Activated CD4-positive, alpha-beta T cell treated with anti-CD3 and anti-CD28 coated beads for 36 hours (primary cell): ENCODE data around the gene OSER1. TPM values are rescaled to one million over a fixed set of nuclear protein-coding genes. Genes with fewer than 3 reads are reported as not detected.
A peak's percentile ranks its signal among the peaks of the same experiment; 100 is the strongest.

Experiments used
- ATAC-seq: fragments of 200-7000 bp; cut with Tn5 transposase; one replicate; pipeline ENCODE4 v1.10.0; 2021; ENCODE audit warnings: mild to moderate bottlenecking, moderate library complexity
- CTCF ChIA-PET: fragments of 350-600 bp; sonication (Branson Sonifier 250); formaldehyde crosslinking; loops from one replicate; lab custom pipeline; 2021; ENCODE audit warnings: antibody characterized with exemption; lab: Charles Lee
- POLR2A ChIA-PET: fragments of 350-600 bp; sonication (Branson Sonifier 250); formaldehyde crosslinking; loops from one replicate; lab custom pipeline; 2021; ENCODE audit warnings: antibody characterized with exemption, inconsistent platforms; lab: Charles Lee
- DNase-seq: peaks from one replicate; pipeline ENCODE4 v3.0.0-alpha.2; 2020
- H3K27ac Mint-ChIP-seq: one replicate; pipeline ENCODE4 v1.8.0; 2021; ENCODE audit warnings: mixed read lengths
- H3K27me3 Mint-ChIP-seq: one replicate; pipeline ENCODE4 v1.8.0; 2021; ENCODE audit warnings: mixed read lengths
- H3K36me3 Mint-ChIP-seq: one replicate; pipeline ENCODE4 v1.8.0; 2021; ENCODE audit warnings: low read depth, mixed read lengths
- H3K4me1 Mint-ChIP-seq: one replicate; pipeline ENCODE4 v1.8.0; 2021; ENCODE audit warnings: mixed read lengths
- H3K4me3 Mint-ChIP-seq: one replicate; pipeline ENCODE4 v1.8.0; 2021; ENCODE audit warnings: mild to moderate bottlenecking, moderate library complexity, mixed read lengths
- H3K9me3 Mint-ChIP-seq: one replicate; pipeline ENCODE4 v1.8.0; 2021; ENCODE audit warnings: low read depth, mixed read lengths
- intact Hi-C, 2 experiments: fragments of 100-400 bp; cut with DNase I in 1 of 2; cut with micrococcal nuclease in 1 of 2; formaldehyde crosslinking; loops; one replicate each; pipeline versions ENCODE4 v1.14.2 to v1.15.1; 2022 to 2024; cut with DNase I, micrococcal nuclease
- total RNA-seq, 2 experiments: library from RNA; stranded (reverse); gene quantifications; one replicate each; pipeline ENCODE4 v1.2.3, GENCODE V29; 2021

Gene OSER1
- total RNA-seq, 2 experiments from 2014 or later, result 19.9 to 22.5 TPM

GRCh38 chr20:44160133-44160532, 50.4 kb downstream of the OSER1 start:
- H3K9me3 Mint-ChIP-seq, result peaks cover 2% of the 10 kb centered on the region
- ChIA-PET CTCF (interaction anchor here (0.6 to 3.5 kb wide), 2 partner anchors 15 to 30 kb away, joined by 3 to 11 read pairs; no protein-coding TSS in a partner anchor), POLR2A (no interaction called here)
- no peaks in the 10 kb centered on the region for H3K36me3 Mint-ChIP-seq
- peaks cover 35% of the 10 kb centered on the region for H3K27me3 Mint-ChIP-seq
- H3K4me3 Mint-ChIP-seq, result no peak overlapping the region
- ATAC-seq (no peak), DNase-seq (no peak)
- H3K27ac Mint-ChIP-seq, result no peak overlapping the region
- H3K4me1 Mint-ChIP-seq, result no peaks in the 10 kb centered on the region
- intact Hi-C loops, result no loop called here

DNA sequence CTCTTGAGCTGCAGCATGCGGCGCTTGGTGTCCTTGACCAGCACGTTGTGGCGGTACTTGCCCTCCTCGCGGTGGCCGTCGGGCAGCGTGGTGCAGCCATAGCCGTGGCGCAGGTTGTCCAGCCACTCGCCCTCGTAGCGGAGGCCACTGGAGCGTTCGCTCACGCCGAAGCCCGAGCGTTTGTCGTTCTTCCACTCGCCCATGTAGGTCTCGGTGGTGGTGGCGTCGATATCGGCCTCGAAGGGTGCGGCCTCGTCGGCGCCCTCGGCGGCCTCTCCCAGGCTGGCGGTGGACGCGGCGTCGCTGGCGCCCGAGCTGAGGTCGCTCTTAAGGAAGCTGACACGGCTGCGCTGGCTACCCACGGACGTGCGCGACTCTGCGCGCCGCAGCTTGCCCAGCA, 50.9 kb downstream of the OSER1 start:
- peaks cover 2% of the 10 kb centered on the region for H3K9me3 Mint-ChIP-seq
- ChIA-PET POLR2A (no interaction called here), CTCF (no interaction called here)
- peaks cover 35% of the 10 kb centered on the region for H3K27me3 Mint-ChIP-seq
- intact Hi-C loops, result no loop called here
- no peak overlapping the region for H3K4me3 Mint-ChIP-seq
- H3K4me1 Mint-ChIP-seq, result no peaks in the 10 kb centered on the region
- ATAC-seq, result no peak
- no peaks in the 10 kb centered on the region for H3K36me3 Mint-ChIP-seq
- no peak overlapping the region for H3K27ac Mint-ChIP-seq
- DNase-seq, result no peak

- peaks cover 2% of the 10 kb centered on the region for H3K9me3 Mint-ChIP-seq
- H3K27ac Mint-ChIP-seq, result no peak overlapping the region
- DNase-seq (no peak), ATAC-seq (no peak)
- no peaks in the 10 kb centered on the region for H3K4me1 Mint-ChIP-seq
- peaks cover 32% of the 10 kb centered on the region for H3K27me3 Mint-ChIP-seq
- H3K36me3 Mint-ChIP-seq, result no peaks in the 10 kb centered on the region
- no peak overlapping the region for H3K4me3 Mint-ChIP-seq
- intact Hi-C loops, result no loop called here
- POLR2A ChIA-PET, result no interaction called here
- CTCF ChIA-PET, result interaction anchor here (0.5 kb wide), 1 partner anchor 45 kb away, joined by 3 read pairs; no protein-coding TSS in a partner anchor
Observed at GRCh38 chr20:44159125-44159524, 51.4 kb downstream of the OSER1 start.

DNA sequence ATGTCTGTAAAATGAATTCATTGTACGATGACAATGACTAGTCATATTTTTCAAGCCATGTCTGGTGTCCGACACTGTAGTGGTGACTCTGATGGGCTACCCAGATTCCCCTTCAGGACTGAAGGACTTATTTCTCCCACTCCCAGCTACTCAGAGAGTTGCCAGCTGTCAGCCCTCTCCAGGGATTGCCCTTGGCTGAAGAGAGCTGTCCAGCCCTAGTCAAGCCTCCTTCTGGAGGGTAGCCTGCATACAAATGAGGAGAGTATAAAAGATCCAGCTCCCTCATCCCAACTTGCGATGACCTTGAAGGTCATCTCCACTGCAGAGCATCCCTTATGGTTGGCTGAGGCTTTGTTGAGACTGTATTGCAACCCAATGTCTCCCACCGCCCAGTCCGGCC, 53.5 kb downstream of the OSER1 start:
- ATAC-seq, result no peak
- Mint-ChIP-seq H3K27ac (no peak overlapping the region), H3K9me3 (peaks cover 2% of the 10 kb centered on the region), H3K36me3 (no peaks in the 10 kb centered on the region), H3K4me1 (peaks cover 14% of the 10 kb centered on the region), H3K27me3 (peaks cover 20% of the 10 kb centered on the region), H3K4me3 (no peak overlapping the region)
- intact Hi-C loops, result no loop called here
- ChIA-PET CTCF (no interaction called here), POLR2A (no interaction called here)
- no peak for DNase-seq

GRCh38 chr20:44154521-44155001, 56.0 kb downstream of the OSER1 start:
- POLR2A ChIA-PET, result interaction anchor here (0.5 to 0.6 kb wide), 2 partner anchors 130 to 1363 kb away, joined by 3 to 5 read pairs; no protein-coding TSS in a partner anchor
- H3K4me1 Mint-ChIP-seq, result peaks cover 14% of the 10 kb centered on the region
- DNase-seq (no peak), ATAC-seq (no peak)
- CTCF ChIA-PET, result interaction anchor here (0.6 to 3.2 kb wide), 7 partner anchors 19 to 156 kb away, joined by 3 to 11 read pairs (median 4); partner anchors contain the start of gene FITM2
- peaks cover 8% of the 10 kb centered on the region for H3K27me3 Mint-ChIP-seq
- H3K27ac Mint-ChIP-seq, result no peak overlapping the region
- H3K4me3 Mint-ChIP-seq, result no peak overlapping the region
- intact Hi-C loops, result no loop called here
- no peaks in the 10 kb centered on the region for H3K36me3 Mint-ChIP-seq
- peaks cover 2% of the 10 kb centered on the region for H3K9me3 Mint-ChIP-seq

GRCh38 chr20:44153636-44154043, 56.9 kb downstream of the OSER1 start:
- Mint-ChIP-seq H3K4me3 (no peak overlapping the region), H3K4me1 (peaks cover 14% of the 10 kb centered on the region), H3K9me3 (no peaks in the 10 kb centered on the region), H3K27me3 (peaks cover 2% of the 10 kb centered on the region), H3K36me3 (no peaks in the 10 kb centered on the region), H3K27ac (peak overlapping the region; percentile 72)
- ChIA-PET POLR2A (no interaction called here), CTCF (interaction anchor here (0.6 to 3.2 kb wide), 8 partner anchors 16 to 131 kb away, joined by 3 to 11 read pairs (median 4); no protein-coding TSS in a partner anchor)
- intact Hi-C loops, result no loop called here
- peak; percentile 77 for ATAC-seq
- peak; percentile 21 for DNase-seq

- CTCF ChIA-PET, result interaction anchor here (3.2 kb wide), 1 partner anchor 38 kb away, joined by 11 read pairs; no protein-coding TSS in a partner anchor
- Mint-ChIP-seq H3K4me1 (peaks cover 14% of the 10 kb centered on the region), H3K27me3 (no peaks in the 10 kb centered on the region), H3K9me3 (no peaks in the 10 kb centered on the region), H3K36me3 (no peaks in the 10 kb centered on the region), H3K27ac (no peak overlapping the region), H3K4me3 (no peak overlapping the region)
- POLR2A ChIA-PET, result no interaction called here
- no peak for DNase-seq
- no peak for ATAC-seq
- intact Hi-C loops, result no loop called here
Observed at GRCh38 chr20:44151621-44152416, 58.8 kb downstream of the OSER1 start.

DNA sequence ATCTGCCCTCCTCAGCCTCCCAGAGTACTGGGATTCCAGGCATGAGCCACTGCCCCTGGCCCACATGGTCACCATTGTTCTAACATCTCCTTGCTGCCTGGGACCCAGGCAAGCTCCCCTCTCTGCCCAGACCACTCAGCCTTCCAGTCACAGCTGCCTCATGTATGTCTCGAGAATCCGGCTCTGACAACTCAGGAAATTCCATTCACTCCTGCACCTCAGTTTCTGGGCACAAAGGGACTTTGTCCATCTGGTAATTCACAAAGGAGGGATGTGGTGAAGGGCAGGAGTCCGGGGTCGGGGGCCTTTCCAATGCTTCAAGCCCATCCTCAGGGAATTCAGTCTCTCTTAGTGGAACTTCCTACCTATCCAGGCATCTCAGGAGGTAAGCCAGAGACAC, 64.3 kb downstream of the OSER1 start:
- H3K27ac Mint-ChIP-seq, result no peak overlapping the region
- H3K36me3 Mint-ChIP-seq, result no peaks in the 10 kb centered on the region
- no peak overlapping the region for H3K4me3 Mint-ChIP-seq
- H3K9me3 Mint-ChIP-seq, result no peaks in the 10 kb centered on the region
- ATAC-seq (no peak), DNase-seq (no peak)
- H3K4me1 Mint-ChIP-seq, result no peaks in the 10 kb centered on the region
- intact Hi-C loops, result no loop called here
- peaks cover 2% of the 10 kb centered on the region for H3K27me3 Mint-ChIP-seq
- POLR2A ChIA-PET, result no interaction called here
- CTCF ChIA-PET, result interaction anchor here (1.1 to 1.2 kb wide), 2 partner anchors 16 to 29 kb away, joined by 3 to 4 read pairs; no protein-coding TSS in a partner anchor

Other genes starting within 250 kb of the OSER1 start
- under 1 TPM; 0.07 TPM for gene JPH2, start 23.6 kb downstream of the OSER1 start, total RNA-seq
- gene GDAP1L1, start 36.5 kb upstream of the OSER1 start, total RNA-seq, result under 1 TPM; 0.74 to 0.89 TPM
- 1 to 10 TPM; 2.1 to 2.2 TPM for gene FITM2, start 100.4 kb upstream of the OSER1 start, total RNA-seq
- not detected for gene R3HDML, start 126.3 kb upstream of the OSER1 start, total RNA-seq
- gene HNF4A, start 144.9 kb upstream of the OSER1 start, total RNA-seq, result not detected